Measurements from ENCODE around the gene TRIP11. TPM values are rescaled to one million over a fixed set of nuclear protein-coding genes. Genes with fewer than 3 reads are reported as not detected.

Gene TRIP11
- total and polyA plus RNA-seq, 2 experiments from 2014 or later = 24.9 to 52.2 TPM

DNA sequence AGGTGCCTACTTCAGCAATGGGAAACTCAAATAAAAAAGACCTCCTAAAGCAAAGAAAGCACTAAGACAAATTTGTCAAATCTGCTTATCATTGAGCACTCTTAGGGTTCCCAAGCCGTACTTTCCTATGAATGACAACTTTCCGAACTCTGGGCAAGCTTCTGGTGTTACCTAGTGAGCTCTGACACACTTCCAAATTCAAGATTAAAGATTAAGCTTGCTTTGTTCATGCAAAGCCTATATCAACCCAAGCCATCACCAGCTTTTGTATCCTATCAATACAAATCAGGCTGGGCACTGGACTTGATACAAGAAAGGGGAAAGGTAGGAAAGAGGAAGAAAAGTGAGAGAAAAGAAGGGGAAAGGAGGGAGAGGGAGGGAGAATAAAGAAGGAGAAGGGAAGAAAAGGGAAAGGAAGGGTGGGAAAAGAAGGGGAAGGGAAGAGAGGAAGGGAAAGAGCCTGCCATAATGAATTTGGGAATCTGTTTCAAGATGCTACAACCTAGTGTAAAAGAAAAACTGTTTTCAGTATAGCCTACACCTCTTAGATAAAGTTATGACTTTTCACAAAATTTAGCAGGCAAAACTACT lies 68.6 kb downstream of the TRIP11 start:
- H2AFZ ChIP-seq = no peak overlapping the region
- no peaks in the 10 kb centered on the region for H3K9me3 Mint-ChIP-seq
- H3K4me3 Mint-ChIP-seq = no peak overlapping the region
- peaks cover 11% of the 10 kb centered on the region; the same call in 2 of the 3 replicates for H3K36me3 Mint-ChIP-seq (ENCODE audit: low read depth)
- H3K27ac Mint-ChIP-seq = no peak overlapping the region
- DNase-seq (ENCODE audit: low spot score) (no peak), ATAC-seq (no peak)
- H3K36me3 ChIP-seq (ENCODE audit: insufficient read depth) = peaks cover 9% of the 10 kb centered on the region; the same call in 1 of the 2 replicates
- H4K20me1 ChIP-seq (replicated peaks; ENCODE audit: insufficient read depth) = no peaks in the 10 kb centered on the region
- TF ChIP-seq EZH2 (IDR thresholded peaks at IDR 0.05; ENCODE audit: low read depth, unreplicated experiment) (no peak), CREB1 (CRISPR knock-in tag; IDR thresholded peaks at IDR 0.05; ENCODE audit: low read depth) (no peak), REST (IDR thresholded peaks at IDR 0.05; ENCODE audit: unreplicated experiment) (no peak), ZNF114 (CRISPR knock-in tag; IDR thresholded peaks at IDR 0.05) (no peak), STAT1 (IDR thresholded peaks at IDR 0.05; ENCODE audit: unreplicated experiment) (no peak), NANOG (IDR thresholded peaks at IDR 0.05; ENCODE audit: borderline replicate concordance) (no peak), ZNF462 (CRISPR knock-in tag; IDR thresholded peaks at IDR 0.05) (no peak), JUNB (IDR thresholded peaks at IDR 0.05; ENCODE audit: unreplicated experiment) (no peak)
- TF ChIP-seq, protein P1, sequence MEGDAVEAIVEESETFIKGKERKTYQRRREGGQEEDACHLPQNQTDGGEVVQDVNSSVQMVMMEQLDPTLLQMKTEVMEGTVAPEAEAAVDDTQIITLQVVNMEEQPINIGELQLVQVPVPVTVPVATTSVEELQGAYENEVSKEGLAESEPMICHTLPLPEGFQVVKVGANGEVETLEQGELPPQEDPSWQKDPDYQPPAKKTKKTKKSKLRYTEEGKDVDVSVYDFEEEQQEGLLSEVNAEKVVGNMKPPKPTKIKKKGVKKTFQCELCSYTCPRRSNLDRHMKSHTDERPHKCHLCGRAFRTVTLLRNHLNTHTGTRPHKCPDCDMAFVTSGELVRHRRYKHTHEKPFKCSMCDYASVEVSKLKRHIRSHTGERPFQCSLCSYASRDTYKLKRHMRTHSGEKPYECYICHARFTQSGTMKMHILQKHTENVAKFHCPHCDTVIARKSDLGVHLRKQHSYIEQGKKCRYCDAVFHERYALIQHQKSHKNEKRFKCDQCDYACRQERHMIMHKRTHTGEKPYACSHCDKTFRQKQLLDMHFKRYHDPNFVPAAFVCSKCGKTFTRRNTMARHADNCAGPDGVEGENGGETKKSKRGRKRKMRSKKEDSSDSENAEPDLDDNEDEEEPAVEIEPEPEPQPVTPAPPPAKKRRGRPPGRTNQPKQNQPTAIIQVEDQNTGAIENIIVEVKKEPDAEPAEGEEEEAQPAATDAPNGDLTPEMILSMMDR (conservative IDR thresholded peaks at IDR 0.05; ENCODE audit: low read depth in 2 of 2) = no peak
- TF ChIP-seq, protein P2, sequence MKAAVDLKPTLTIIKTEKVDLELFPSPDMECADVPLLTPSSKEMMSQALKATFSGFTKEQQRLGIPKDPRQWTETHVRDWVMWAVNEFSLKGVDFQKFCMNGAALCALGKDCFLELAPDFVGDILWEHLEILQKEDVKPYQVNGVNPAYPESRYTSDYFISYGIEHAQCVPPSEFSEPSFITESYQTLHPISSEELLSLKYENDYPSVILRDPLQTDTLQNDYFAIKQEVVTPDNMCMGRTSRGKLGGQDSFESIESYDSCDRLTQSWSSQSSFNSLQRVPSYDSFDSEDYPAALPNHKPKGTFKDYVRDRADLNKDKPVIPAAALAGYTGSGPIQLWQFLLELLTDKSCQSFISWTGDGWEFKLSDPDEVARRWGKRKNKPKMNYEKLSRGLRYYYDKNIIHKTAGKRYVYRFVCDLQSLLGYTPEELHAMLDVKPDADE (IDR thresholded peaks at IDR 0.05) = no peak
- H3F3A ChIP-seq (replicated peaks; ENCODE audit: low read depth) = no peaks in the 10 kb centered on the region
- H3K27me3 Mint-ChIP-seq (ENCODE audit: insufficient read depth, low read depth, poor library complexity) = no peaks in the 10 kb centered on the region
- no peaks in the 10 kb centered on the region for H3K9me2 ChIP-seq (ENCODE audit: insufficient read depth)
- no peak overlapping the region for H3K4me3 ChIP-seq
- H3K79me2 ChIP-seq (replicated peaks; ENCODE audit: insufficient read depth) = no peaks in the 10 kb centered on the region
- no peaks in the 10 kb centered on the region for H3K27me3 ChIP-seq (ENCODE audit: insufficient read depth)
- no peaks in the 10 kb centered on the region for H3K4me1 Mint-ChIP-seq
- no peaks in the 10 kb centered on the region for H3K4me1 ChIP-seq (ENCODE audit: insufficient read depth)
- no peak overlapping the region for H3K4me2 ChIP-seq
- H3K27ac ChIP-seq (ENCODE audit: low read depth) = no peak overlapping the region

Data from GM23338 (cell line).